ENCODE results near the gene SH3RF1.
"Not testable (repeated sequence)": the region's sequence is repeated elsewhere in the genome, so short reads cannot be mapped to it uniquely, and the experiment has no call there.

- not testable (repeated sequence) for TF ChIP-seq POLR2AphosphoS5 (IDR thresholded peaks at IDR 0.05; ENCODE audit: low read depth); CTCF (conservative IDR thresholded peaks at IDR 0.05; ENCODE audit: low read depth in 2 of 2); REST (IDR thresholded peaks at IDR 0.05; ENCODE audit: unreplicated experiment); EZH2phosphoT487 (IDR thresholded peaks at IDR 0.05; ENCODE audit: unreplicated experiment); CREB1 (CRISPR knock-in tag; IDR thresholded peaks at IDR 0.05; ENCODE audit: low read depth); EZH2 (IDR thresholded peaks at IDR 0.05; ENCODE audit: low read depth, unreplicated experiment); NANOG (IDR thresholded peaks at IDR 0.05; ENCODE audit: borderline replicate concordance); ZNF114 (CRISPR knock-in tag; IDR thresholded peaks at IDR 0.05); JUNB (IDR thresholded peaks at IDR 0.05; ENCODE audit: unreplicated experiment); ZNF331 (CRISPR knock-in tag; IDR thresholded peaks at IDR 0.05; ENCODE audit: low read depth); ETS1 (IDR thresholded peaks at IDR 0.05)
Measured at GRCh38 chr4:169203278-169203677, 67.5 kb downstream of the SH3RF1 start.

Data from GM23338 (cell line).